HL-60/S4 (cell line): ENCODE data around the gene CHCHD6.

ENCODE experiments used
- in situ Hi-C: fragments of 300-500 bp; cut with MboI; formaldehyde crosslinking; loops from 2 replicates; pipeline ENCODE4 v1.14.3; 2022; ENCODE audit warnings: low sequenced_read_pairs

CHCHD6 gene

GRCh38 chr3:127000761-127001160, 296.7 kb downstream of the CHCHD6 start:
- in situ Hi-C loops = no loop called here

- in situ Hi-C loops = no loop called here
Measured at GRCh38 chr3:127001486-127002194, 297.6 kb downstream of the CHCHD6 start.

DNA sequence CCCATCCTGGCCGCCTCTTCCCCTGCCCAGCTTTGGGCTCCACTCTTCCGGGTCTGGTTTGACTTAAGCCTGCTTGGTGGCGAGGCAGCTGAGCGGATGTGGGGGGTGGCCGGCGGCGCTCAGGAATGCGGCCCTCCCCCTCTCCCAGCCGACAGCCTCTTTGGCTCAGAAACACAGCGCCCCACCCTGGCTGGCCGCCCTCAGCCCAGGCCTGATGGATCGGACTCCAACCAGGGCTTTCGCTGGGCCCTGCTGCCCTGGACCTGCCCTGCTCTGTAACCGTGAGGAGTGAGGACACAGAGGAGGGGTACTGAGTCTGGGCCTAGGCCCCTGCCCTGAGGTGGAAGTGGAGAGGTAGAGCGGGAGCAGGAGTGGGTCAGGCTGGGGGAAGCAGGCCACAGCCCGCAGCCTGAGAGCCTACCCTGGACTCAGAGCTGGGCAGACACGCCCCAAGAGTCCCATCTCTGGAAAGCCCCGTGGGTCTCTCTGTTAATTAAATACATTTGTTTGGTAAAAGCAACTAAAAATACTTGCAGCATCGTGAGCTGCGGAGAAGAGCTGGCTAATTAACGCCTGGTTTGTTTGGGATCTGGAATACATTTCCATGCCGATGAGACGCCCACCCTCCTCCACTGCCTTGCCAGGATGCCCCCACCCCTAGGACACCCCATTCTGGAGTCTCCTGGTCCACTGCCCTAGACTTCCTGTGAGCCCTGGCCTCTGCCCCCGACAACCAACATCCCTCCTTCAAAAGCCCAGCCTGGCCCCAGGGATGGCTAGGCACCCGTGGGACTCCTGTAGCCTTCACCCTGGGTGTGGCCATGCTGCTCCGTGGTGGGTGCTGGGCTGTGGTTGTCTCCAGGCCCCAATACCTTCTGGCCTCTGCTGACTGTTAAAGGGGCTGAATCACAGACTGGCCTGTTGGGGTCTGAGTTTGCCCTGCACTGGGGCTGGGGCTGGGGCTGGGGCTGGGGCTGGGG, 298.4 kb downstream of the CHCHD6 start:
- in situ Hi-C loops = no loop called here

DNA sequence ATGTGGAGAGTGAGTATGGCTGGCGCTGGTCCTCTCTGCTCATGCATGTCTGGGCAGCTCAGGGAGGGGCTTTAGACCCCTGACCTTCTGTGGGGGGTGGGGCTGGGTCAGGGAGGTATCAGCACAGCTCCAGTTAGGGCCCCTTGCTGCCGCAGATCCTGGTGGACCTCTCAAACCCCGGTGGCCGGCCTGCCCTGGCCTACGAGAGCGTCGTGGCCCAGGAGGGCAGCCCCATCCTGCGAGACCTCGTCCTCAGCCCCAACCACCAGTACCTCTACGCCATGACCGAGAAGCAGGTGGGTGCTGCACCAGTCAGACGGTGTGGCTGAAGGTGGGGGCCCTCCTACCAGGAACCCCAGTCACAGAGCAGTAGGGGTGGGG, 299.1 kb downstream of the CHCHD6 start:
- in situ Hi-C loops = no loop called here

DNA sequence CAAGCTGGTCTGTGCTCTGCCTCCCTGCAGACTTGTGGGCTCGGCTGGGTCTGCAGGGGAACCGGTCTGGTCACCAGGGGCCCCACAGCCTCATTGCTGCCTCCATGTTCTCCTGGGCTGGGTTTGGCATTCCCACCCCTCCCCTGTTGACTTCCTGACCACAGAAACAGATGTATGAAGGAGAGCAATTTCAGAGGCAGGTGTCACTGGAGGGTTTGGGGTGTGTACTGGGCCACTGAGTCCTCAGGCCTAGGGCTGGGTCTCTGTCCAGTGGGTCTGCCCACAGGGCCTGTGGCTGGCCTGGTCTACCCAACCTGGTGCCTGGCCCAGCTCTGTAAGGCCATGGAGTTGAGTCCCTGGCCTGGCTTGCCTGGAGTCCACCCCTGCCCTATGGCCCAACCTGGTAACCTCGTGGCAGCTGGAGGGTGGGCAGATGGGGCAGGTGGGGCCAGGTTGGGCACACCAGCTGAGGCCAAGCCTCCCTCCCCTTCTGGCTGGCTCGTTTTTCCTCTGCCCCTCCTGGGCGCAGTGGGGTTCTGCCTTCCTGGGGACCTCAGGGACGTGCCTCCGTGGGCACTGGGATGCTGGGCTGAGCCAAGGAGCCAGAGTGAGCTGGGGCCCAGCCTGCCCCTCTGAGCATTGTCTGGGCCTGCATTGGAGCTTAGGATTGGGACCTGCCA, 299.7 kb downstream of the CHCHD6 start:
- in situ Hi-C loops = no loop called here

DNA sequence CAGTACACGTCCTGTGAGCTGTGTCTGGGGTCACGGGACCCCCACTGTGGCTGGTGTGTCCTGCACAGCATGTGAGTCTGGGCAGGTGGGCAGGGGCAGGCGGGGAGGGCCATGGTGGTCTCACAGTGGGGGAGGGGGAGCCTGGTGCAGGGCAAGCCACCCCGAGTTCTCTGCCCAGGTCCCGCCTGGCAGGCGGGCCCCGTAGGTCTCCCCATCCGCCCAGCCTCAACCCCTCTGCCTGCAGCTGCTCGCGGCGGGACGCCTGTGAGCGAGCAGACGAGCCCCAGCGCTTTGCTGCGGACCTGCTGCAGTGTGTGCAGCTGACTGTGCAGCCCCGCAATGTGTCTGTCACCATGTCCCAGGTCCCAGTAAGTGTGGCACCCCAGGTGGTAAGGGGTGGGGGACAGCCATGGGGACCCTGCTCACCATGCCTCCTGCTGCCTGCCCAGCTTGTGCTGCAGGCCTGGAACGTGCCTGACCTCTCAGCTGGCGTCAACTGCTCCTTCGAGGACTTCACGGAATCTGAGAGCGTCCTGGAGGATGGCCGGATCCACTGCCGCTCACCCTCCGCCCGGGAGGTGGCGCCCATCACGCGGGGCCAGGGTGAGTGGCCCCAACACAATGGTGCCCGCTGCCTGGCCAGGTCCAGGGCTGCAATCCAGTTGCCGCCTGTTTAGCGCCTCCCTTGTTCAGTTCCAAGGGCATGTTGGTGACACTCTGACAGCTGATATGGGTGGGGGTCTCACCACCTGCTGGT, 300.8 kb downstream of the CHCHD6 start:
- in situ Hi-C loops = no loop called here

GRCh38 chr3:127005864-127006500, 301.9 kb downstream of the CHCHD6 start:
- in situ Hi-C loops = no loop called here

DNA sequence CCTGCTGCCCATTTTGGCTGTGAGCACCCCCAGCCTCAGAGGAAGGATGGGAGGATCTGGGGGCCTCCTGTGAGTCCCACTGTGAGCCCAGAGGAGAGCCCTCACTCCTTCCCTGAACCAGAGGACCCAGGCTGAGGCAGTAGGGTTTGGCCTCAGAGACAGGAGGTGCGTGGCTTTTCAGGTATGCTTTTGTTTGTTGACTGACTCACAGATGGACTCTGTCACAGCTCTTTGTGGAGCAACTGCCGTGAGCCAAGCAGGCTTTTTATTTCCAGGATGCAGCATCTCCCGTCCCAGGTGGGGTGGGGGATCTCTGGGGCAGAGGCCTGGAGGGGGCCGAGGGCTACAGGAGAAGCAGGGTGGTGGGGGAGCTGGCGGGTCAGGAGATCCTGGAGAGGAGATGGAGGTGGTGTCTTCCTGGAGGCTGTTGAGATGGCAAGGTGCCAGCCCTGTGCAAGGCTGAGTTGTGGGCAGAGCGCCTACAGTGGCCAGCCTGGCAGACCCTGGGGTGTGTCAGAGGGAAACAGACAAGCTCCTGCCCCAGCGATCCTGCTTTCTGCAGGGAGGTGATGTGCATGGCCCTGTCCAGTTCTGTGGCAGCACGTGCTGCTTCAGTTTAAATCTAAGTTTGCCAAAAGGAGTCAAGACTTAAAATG, 302.9 kb downstream of the CHCHD6 start:
- in situ Hi-C loops = no loop called here

DNA sequence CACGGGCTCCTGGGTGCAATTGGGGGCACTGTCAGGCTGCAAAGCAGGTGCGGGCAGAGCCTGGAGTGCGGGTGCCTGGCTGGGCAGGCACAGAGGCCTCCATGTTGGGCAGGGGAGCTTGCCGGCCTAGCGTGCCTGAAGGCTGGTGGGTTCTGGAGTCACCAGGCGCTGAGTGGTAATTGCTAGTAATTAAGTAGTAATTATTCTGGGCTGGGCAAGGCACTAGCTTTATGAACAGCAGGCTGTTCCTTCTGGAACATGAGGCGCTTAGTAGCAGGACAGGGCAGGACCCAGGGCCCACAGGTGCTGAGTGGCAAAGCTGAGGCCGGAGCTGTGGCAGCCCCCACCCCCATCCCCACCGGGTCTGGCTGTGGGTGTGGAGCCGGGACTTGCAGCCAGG, 304.2 kb downstream of the CHCHD6 start:
- in situ Hi-C loops = no loop called here

DNA sequence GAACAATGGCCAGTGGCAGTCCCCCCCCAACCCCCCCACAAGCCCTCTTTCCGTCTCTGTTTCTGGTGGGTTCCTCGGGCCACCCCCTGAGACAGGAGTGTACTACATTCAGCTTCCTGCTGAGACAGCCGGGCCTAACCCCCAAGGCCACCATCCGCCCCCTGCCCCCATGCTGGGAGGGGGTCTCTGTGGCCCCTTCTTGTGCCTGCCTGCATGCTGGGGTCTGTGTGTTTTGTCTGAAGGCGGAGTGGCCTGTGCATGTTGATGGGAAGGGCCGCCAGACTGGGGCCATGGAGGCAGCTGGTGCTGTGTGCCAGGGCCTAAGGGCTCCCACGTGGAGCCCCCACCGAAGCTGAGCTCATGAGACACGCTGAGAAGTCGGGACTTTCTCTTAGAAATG, 305.5 kb downstream of the CHCHD6 start:
- in situ Hi-C loops = no loop called here
